HG03135 (cell line): ENCODE measurements around the gene PAQR4.

Experiments
- ATAC-seq: cut with Tn5 transposase; IDR thresholded peaks from one replicate; pipeline ENCODE4 v1.9.1; 2021; ENCODE audit warnings: mild to moderate bottlenecking, moderate library complexity; ENCODE audit not compliant: unreplicated experiment

The PAQR4 gene

DNA sequence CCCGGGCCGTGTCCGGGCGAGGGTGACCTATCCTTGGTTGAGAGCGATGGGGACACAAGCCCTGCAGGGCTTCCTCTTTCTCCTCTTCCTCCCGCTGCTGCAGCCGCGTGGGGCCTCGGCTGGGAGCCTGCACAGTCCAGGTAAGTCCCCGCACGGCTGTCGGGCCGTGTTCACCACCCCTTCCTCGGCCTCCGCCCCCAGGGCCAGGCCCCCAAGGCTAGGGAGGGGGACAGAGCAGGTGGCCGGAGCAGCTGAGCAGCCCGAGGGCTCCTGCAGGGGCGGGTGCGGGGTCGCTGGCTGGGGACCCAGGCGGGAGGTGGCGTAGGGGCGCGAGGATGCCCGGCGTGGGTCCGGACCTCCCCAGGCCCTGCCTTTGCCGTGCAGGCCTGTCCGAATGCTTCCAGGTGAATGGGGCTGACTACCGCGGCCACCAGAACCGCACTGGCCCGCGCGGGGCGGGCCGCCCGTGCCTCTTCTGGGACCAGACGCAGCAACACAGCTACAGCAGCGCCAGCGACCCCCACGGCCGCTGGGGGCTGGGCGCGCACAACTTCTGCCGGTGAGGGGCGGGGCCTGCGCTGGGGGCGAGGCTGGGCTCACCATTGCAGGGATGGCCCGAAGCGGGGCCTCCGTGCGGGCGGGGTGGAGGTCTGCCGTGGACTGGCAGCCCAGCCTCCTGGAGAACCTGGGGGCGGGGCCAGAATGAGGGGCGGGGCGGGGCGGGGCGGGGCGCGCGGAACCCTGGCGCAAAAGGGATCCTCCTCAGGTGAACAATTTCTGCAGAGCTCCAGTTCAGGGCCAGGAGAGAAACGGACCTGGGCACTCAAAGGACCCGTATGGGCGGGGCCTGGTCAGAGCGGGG is 4.4 kb upstream of the PAQR4 start:
- no peak for ATAC-seq

DNA sequence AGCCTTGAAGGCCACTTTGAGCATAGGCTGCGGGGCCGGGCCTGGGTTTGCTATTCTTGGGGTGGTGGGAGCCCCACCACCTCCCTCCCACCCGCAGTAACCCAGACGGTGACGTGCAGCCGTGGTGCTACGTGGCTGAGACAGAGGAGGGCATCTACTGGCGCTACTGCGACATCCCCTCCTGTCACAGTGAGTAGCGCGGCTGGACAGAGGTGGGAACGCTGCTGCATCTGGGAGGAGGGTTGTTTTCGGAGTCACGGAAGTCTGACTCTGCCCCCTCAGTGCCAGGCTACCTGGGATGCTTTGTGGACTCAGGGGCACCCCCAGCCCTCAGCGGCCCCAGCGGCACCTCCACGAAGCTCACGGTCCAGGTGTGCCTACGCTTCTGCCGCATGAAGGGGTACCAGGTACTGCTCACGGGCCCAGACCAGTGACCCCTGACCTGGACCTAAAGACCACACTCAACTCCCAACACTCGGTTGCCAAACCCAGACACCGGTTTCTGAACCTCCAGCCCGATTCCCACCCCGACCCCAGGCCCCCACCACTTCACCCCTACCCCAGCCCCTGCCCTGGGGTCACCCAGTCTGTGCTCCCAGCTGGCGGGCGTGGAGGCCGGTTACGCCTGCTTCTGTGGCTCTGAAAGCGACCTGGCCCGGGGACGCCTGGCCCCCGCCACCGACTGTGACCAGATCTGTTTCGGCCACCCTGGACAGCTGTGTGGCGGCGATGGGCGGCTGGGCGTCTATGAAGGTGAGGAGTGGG is 2.9 kb upstream of the PAQR4 start:
- ATAC-seq: no peak

DNA sequence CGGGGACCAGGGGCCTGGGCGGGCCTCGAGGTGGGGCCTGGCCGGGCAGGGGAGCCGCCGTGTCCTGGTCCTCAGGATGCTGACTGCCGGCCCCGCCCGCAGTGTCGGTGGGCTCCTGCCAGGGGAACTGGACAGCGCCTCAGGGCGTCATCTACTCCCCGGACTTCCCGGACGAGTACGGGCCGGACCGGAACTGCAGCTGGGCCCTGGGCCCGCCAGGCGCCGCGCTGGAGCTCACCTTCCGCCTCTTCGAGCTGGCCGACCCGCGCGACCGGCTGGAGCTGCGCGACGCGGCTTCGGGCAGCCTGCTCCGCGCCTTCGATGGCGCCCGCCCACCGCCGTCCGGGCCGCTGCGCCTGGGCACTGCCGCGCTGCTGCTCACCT is 2.3 kb upstream of the PAQR4 start:
- ATAC-seq: no peak

DNA sequence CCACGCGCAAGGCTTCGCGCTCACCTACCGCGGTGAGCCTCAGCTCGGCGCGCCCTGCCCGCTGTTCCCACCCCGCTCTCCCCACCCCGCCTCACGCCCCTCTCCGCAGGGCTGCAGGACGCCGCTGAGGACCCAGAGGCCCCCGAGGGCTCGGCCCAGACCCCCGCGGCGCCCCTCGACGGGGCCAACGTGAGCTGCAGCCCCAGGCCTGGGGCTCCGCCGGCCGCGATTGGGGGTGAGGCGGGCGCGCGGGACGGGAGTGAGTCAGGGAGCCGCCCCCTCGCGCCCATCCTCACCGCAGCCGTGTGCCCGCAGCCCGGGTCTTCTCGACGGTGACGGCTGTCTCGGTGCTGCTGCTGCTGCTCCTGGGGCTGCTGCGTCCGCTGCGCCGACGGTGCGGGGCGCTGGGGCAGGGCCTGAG is 1.9 kb upstream of the PAQR4 start:
- no peak for ATAC-seq

DNA sequence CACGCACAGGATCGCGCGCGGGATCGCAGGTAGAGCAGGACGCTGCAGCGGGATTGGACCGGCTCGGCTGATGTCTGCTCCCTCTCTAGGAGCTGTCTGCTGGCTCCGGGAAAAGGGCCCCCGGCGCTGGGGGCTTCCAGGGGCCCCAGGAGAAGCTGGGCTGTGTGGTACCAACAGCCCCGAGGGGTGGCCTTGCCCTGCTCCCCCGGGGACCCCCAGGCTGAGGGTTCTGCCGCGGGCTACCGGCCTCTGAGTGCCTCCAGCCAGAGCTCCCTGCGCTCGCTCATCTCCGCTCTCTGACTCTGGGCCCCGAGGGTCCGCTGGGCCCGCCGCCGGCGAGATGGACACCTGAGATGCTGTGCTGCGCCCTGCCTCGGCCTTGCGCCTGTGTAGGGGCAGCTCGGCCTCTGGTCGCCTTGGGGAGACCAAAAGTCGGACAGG is 1.4 kb upstream of the PAQR4 start:
- no peak for ATAC-seq

DNA sequence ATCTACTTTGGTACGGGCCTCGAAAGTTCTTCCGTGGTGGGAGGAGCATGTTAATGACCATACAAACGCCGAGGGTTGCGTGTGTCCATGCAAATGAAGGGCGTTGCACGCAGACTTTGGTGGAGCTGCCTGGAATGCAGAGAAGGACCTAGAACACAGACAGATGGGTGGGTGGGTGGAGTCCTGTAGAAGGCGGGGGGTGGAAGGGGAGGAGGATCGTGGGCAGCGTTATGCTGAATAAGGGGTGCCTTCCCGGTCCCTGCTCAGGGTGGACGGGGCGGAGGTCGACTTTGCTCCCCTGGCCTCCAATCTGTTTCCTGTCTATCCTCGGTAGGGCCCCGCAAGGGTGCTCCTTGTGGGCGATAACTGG is 795 bp upstream of the PAQR4 start:
- ATAC-seq: no peak

DNA sequence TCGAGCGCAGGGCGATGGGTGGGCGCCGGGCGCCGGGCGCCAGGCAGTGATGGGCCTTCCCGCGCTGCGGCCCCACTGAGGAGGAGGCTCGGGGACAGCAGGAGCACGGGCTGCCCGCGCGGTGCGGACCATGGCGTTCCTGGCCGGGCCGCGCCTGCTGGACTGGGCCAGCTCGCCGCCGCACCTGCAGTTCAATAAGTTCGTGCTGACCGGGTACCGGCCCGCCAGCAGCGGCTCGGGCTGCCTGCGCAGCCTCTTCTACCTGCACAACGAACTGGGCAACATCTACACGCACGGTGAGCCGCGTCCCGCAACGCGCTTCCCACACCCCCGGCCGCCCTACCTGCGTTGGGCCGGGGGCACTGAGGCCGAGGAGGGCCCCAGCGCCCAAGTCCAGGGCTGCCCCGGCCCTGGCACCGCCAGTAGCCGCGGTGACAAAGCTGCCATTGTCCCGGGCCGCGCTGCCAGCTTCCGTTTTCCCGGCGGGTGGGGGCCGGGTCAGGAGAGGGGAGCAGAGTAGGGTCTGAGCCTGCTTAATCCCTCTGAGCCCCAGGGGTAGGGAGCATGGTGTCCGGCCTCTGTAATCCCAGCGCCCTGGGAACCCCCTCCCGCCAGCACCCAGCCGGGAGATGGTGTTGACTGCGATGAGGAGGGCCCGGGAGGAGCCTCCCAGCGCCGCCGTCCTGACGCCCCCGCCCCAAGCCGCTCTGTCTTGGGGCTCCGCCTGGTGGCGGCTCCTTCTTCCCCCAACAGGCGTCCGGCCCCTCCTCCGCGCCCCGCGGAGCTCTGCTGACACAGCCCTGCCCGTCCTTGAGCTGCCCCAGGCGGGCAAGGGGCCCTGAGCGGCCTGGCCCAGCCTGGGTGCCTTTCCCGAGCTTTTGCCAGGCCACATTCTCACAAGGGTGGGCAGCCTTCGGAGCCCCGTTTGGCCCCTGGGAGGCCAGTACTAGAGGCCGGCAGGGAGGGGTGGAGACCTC is 685 bp downstream of the PAQR4 start:
- ATAC-seq: peak; percentile 30

DNA sequence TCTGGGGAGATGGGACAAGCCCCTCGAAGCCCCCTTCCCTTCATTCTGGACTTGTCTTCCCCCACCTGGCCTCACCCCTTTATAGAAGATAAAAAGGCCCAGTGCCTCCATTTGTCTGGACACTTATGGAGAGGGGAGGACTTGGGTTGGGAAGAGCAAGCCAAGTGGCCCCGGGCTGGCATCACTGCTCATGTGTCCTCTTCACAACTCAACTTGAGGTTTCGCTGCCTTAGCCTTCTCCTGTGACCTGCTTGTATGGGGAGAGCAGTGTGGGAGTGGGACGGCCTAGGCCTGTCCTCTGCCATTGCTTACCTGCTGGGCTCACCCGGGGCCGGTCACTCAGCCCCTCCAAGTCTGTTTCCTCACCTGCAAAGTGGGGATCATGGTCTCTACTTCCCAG is 1.4 kb downstream of the PAQR4 start:
- ATAC-seq: no peak

DNA sequence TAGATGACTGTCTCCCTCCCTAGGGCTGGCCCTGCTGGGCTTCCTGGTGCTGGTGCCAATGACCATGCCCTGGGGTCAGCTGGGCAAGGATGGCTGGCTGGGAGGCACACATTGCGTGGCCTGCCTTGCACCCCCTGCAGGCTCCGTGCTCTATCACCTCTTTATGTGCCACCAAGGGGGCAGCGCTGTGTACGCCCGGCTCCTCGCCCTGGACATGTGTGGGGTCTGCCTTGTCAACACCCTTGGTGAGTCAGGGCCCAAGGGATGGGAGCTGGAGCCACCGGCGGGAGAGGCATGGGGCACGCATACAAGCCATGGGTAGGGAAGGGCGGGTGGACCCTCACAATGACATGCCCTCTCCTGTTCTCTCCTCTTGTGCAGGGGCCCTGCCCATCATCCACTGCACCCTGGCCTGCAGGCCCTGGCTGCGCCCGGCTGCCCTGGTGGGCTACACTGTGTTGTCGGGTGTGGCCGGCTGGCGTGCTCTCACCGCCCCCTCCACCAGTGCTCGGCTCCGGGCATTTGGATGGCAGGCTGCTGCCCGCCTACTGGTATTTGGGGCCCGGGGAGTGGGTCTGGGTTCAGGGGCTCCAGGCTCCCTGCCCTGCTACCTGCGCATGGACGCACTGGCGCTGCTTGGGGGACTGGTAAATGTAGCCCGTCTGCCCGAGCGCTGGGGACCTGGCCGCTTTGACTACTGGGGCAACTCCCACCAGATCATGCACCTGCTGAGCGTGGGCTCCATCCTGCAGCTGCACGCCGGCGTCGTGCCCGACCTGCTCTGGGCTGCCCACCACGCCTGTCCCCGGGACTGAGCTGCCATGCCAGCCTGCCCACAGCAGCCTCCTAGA is 2.2 kb downstream of the PAQR4 start:
- ATAC-seq: no peak

DNA sequence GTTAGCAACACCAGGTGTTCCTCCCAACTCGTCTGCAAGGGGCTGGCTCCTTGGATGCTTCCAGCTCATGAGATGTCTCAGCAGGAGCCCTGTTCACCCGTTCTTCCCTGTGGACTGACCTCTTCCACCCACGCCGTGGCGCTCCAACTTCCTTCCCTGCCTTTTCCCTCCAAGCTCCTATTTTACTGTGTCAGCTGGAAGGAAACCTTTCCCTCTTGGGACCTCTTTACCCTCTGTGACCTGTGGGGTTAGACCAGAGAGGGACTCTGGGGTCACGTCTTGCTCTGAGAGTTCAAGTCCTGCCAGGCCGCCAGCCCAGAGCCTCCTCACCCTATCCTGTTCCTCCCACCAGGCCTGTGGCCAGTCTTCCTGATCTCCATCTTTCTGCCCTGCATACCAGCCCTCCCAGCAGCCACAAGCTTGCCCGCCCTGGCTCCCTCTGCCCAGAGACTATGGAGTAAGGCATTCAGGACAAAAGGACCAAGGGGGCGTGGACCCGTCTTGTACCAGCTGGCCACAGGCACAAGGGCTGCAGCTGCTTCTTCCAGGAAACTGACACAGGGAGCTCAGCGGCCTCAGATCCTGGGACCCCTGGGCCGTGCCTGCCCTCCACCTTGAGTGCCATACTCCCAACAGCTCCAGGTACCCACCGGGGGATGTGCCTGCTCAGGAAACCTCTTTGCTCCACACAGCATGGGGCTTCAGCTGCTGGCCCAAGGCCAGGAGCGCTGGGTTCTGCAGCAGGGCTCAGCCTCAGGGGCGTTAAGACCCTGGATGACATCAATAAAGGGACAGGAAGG is 3.0 kb downstream of the PAQR4 start:
- ATAC-seq: no peak

DNA sequence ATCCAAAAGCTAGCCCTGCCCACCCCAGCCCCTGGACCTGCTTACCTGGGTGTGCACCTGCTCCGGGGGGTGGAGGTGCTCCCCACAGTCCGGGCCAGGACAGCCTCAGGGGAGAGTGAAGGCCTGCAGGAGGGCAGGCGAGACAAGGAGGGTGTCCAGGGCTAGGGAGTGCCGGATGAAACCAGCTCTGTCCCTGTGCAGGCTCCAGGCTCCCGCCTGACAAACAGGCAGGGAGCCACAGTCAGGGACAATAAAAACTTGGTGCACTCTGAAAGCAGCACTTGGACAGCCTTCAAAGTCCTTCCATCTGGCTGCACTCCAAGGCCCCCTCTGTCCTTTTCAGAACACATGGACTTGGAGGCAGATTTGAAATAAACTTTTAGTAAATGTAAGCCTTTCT is 3.9 kb downstream of the PAQR4 start:
- ATAC-seq: no peak

DNA sequence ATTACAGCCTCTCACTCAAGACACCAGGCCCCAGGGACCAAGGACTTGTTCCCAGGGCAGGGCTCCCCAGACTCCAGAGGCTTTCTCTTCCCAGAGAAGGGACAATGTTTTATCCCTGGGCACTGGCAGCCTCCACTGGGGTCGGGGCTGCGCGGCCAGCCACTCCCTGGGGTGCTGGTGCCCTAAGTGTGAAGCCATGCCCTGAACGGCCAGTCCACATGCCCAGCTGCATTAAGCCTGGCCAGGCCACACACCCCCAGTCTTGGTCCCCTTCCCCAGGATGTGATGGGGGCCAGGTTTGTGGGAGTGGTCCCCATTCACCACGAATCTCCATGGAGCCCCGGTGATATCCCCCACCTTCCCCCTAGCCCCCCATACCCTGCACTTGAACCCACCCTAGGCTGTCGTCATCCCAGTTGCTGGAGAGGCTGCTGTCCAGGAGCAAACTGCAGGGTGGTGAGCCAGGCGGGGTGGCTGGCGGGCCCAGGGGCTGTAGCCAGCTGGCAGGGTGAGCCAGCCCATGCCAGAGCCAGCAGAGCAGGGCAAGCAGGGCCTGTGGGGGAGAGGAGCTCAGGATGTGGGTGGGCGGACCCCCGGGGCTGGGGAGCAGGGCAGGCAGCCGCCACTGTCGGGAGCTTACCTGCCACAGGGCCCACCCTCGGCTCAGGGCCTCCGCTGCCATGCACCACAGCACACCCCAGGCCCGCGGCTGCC is 4.6 kb downstream of the PAQR4 start:
- ATAC-seq: no peak

DNA sequence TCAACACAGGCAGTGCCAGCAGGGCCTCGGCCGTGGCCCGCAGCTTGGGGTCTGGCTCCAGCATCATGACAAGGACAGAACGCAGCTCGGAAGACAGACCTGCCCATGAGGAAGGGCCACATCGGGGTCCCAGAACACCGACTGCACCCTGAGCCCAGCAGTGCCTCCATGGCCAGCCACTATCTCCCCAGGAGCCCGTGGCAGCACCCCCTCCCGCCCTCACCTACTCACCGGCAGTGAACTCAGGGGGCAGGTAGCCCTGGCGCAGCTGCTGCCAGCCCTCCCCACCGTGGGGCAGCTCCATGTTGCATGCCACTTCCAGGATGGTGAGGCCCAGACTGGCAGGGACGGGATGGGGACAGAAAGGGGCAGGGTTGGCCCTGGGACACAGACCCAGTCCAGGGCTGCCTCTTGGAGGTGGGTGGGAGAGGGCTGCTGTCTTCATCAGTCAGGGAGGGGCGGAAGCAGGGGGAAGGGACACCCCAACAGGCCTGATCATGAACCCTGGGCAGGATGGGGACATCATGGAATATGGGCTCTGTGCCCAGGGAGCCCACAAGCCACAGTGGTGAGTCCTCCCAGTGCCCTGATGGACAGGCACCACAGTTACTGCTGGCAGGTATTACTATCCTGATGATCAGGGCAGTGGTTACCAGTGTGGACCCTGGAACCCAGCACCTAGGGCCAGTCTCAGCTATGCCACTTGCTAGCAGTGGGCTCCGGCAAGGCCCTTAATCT is 5.3 kb downstream of the PAQR4 start:
- ATAC-seq: no peak

DNA sequence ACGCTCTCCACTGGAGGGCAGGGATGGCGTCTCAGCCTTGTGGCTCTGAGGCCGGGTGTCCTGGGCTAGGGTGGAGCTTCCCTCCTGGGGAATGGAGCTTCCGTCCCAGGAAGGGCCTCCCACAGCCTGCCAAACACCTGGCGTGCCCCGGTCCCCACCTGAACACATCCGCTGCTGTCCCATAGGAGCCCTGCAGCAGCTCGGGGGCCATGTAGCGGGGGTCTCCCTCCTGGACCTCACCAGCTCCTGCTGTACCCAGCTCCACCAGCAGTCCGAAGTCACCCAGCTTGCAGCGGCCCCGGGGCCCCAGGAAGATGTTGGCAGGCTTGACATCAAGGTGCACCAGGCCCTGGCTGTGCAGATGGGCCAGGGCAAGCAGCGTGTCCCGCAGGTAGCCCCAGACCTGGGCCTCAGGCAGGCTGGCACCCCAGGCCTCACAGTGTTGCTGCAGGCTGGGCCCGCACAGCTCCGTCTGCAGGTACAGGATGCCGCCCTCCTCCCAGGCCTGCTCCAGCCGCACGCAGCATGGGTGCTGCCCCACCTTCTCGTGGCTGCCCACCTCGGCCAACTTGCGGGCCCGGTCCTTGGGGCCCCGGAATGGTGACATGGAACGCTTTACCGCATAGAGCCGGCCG is 6.1 kb downstream of the PAQR4 start:
- ATAC-seq: no peak

DNA sequence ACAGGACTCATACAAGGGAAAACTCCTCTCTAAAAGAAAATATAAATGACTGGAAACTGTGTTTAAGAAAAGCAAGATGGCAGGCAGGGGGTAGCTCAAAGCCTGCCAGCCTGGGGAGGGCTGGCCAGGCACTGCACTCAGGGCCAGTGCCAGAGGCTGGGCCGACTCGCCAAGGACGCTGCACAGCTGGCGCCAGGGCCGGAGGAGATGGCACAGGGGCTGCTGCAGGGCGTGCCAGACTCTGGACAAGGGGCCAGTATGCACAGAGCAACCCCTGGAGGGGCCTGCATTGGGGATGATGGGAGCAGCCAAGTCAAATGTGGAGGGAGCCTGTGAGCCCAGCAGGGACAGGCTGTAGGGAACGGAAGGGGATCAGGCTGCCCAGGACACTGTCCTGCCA is 7.1 kb downstream of the PAQR4 start:
- ATAC-seq: no peak

DNA sequence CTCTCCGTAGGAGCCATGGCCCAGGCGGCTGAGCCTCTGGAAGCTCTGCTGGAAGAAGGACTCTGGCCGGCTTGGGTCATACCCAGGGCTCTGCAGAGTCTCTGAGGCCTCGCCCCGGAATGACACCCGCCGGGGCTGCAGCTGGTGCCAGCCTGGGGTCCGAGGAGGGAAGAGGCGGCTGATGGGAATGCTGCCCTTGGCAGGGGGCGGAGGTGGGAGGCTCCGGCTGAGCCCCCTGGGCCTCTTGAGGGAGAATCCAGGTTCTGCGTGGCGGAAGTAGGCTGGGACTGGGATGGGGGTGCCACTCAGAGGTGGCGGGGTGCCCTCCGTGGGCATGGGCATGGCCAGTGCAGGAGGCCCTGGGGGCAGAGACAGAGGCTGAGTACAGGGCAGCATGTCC is 7.5 kb downstream of the PAQR4 start:
- no peak for ATAC-seq

DNA sequence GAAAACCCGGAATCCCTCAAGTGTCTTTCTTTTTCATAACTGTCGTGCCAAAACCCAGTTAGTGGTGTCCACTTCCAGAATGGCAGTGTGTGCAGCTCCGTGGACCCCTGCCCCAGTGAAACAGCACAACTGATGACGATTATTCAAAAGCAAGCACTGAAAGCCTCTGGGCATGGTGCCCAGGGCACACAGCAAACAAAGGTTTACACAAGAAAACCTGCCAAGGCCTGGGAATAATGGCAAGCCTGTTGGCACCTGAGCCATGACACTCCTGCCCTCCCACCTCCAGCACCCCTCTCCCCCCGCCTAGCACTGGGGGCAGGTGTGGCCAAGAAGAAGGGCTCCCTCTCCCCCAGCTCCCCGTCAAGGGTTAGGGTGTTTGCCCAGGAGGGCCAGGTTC is 8.3 kb downstream of the PAQR4 start:
- ATAC-seq: no peak
